Middle frontal gyrus (tissue), 1 donor: ENCODE measurements around the gene SYNPR.

Experiments used
- DNase-seq: peaks from one replicate; pipeline ENCODE4 v3.0.0-alpha.2; 2015; ENCODE audit warnings: low spot score; ENCODE audit errors: extremely low spot score

SYNPR gene

DNA sequence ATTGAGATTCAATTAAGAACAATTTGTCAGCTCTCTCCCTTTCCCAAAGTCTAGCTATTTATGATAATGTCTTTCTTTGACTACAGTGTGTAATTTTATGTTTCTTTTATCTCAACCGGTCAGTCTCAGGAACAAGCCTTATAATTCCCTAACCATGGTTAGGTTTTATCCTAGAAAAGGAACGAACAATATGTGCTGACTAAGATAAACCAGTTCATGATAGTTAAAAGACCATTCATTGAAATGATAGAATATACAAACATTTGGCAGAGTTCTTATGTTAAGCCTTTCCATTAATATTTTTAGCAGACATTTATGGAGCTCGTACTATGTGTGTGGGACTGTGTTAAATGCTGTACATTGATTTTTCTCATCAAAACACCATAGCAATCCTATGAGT is 106.3 kb downstream of the SYNPR start:
- DNase-seq: no peak

- DNase-seq: no peak
Measured at GRCh38 chr3:63385629-63386028, 107.5 kb downstream of the SYNPR start.

- no peak for DNase-seq
Measured at GRCh38 chr3:63386568-63386967, 108.5 kb downstream of the SYNPR start.

DNA sequence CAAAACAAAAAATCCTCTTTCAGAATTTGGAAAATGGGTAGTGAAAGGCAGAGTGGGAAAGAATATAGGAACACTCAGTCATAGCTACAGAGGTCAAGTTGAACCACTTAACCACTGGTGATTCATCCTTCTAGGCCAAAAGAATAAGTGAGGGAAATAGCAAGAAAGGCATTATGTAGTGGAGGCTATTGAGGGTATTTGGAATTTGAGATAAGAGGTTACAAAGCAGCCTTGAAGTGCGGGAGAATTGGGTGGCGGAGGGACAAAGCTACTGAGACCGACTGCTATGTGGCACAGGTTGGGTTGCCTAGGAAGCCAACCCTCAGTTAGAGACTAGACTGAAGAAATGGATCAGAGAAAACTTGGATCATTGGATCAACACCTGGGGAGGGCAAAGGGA is 109.5 kb downstream of the SYNPR start:
- DNase-seq: no peak

GRCh38 chr3:63390710-63391230 is 112.7 kb downstream of the SYNPR start:
- no peak for DNase-seq

- no peak for DNase-seq
Measured at GRCh38 chr3:63395960-63396359, 117.9 kb downstream of the SYNPR start.

- no peak for DNase-seq
Measured at GRCh38 chr3:63400246-63400860, 122.2 kb downstream of the SYNPR start.

GRCh38 chr3:63405882-63406281 is 127.8 kb downstream of the SYNPR start:
- no peak for DNase-seq

- no peak for DNase-seq
Measured at GRCh38 chr3:63413523-63413922, 135.4 kb downstream of the SYNPR start.

DNA sequence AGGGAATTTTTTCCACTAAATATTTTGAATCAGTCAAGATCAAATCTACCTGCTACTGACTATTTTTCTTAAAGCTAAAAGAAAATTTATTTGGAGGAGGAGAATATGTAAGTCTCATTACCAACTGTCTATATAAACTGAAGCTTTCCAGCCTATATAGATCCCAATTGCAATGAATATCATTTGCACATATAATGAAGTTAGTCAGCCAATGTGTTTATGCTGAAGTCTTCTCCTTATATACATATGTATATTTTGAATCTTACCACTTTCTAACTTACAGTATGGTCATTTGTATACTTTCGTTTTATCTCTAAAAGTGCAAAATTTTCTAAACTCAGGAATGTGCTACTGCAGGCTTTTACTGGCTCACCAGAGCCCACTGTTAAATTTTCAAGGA is 136.5 kb downstream of the SYNPR start:
- no peak for DNase-seq

DNA sequence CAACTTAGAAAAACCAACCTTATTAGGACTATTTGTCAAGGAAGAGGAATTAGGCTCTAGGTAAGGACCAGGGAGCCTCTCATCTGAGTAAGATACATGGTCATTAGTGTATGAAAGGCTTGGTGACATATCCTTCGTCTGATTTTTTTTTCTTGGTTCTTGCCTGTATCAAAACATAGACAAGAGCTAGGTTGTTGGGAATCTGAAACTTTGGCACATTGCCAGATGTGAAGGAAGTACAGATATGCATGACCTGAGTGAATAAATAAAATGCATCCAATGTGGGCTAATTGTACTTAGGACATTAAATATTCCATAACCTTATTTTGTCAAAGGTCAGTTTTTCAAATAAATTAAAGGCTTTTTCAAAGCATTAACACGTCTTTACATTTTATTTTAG is 151.8 kb downstream of the SYNPR start:
- DNase-seq: no peak

- no peak for DNase-seq
Measured at GRCh38 chr3:63430875-63431274, 152.8 kb downstream of the SYNPR start.

DNA sequence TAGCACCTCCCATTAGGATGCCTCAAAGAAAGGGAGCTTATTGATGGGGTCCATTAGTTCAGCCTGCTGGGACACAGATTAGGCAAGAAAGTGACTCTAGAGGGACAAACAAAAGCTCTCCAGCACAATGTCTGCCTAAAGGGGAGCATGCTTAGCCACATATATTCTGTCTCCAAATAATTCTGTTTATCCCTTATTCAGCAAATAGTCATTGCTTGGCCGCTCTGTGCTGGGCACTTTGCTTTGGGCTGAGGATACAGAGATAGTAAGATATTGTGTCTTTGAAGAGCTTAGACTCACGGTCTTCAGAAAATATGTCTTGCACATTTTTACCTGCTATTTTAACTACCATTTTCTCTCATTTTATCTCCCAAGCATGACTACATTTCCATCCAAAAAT is 159.8 kb downstream of the SYNPR start:
- DNase-seq: no peak

DNA sequence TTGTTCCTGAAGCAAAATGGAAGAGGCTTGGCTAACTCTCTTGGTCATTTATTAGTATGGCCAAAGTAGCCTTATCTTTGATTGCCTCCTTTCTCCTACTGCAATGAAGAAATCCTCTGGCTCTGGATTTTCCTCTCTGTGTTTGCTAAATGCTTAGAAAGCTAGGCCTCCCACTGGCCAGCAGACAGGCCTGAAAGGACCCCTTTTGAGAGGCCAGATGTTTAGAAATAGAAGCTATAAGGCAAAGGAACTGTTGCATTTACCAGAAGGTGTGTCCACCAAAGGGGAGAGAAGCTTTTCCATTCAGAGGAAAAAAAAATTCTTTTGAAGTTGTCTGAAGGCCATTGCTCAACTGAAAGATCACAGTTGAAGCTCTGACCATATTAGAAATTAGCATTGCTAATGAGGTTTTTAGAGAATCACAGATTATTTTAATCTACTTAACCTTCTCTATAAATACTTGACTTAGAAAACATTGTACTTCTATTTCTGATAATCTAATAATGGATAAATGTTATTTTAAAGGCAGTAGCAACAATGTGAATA is 160.8 kb downstream of the SYNPR start:
- DNase-seq: no peak

DNA sequence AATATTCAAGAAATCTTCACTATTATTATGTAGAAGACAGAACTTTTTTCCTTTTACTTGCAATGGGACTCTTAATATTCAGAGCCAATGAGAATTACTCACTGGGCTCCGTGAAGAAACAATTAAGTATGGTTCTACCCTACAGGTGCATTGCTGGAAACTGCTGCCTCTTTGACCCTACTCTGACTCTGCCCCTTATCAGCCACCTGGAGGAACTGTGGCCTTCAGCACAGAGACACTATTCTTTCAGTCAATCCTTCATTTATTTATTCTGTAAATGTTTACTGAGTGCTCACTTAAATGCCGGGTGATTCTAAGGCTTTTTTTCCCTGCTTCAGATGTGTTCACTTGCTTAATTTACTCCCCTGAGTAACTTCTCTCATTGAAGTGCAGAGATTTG is 163.2 kb downstream of the SYNPR start:
- DNase-seq: no peak

DNA sequence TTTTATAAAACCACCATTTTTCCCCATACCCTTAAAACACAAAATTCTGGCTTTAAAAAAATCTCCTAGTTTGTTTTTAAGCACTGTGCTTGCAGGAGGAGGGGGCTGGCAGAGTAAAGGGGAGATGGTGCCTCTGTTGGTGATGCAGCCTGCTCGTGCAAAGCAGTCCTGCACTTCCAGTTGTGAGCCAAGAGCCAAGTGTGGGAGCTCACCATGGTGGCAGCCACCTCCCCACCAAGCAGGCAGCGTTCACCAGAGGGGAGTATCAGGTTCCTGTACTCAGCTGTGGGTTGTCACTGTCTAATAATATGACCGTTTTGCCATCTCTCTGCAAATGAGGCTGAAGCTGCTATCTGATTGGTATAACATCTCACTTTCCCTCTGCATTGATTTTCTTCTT is 164.8 kb downstream of the SYNPR start:
- DNase-seq: no peak

- no peak for DNase-seq
Measured at GRCh38 chr3:63450023-63450422, 171.9 kb downstream of the SYNPR start.

GRCh38 chr3:63450634-63451363 is 172.7 kb downstream of the SYNPR start:
- no peak for DNase-seq

- DNase-seq: no peak
Measured at GRCh38 chr3:63456901-63457300, 178.8 kb downstream of the SYNPR start.

DNA sequence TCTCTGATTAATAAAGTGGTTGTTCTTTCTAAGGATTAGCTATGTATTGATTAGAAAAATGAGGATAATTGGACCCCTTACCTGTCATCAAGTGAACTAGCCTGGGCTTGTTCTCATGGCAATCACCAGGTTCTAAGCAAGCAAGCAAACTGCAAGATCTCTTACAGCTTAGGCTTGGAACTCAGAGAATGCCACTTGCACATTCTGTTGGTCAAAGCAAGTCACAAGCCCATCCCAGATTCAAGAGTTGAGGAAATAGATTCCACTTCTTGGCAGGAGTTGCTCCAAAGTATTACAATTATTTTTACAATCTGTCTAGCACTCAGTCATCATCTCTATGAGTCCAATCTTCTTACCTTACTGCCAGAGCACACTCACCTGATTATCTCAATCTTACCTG is 180.3 kb downstream of the SYNPR start:
- no peak for DNase-seq

DNA sequence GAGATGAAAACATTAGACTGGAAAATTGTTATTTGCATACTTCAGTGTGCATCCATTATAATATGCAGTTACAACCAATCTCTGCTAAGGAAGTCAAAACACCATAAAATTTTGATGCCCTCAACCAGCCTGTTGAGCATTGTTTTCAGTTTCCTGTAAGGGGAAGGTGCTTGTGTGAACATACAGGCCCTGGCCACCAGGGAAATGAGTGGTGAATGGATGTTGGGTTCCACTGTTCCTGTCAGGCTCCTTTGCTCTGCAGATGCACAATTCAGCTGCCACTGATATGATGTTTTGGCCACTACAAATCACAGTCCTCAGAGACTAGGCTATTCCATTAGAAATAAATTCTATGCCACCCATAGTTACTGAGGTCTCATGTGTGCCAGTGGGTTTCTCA is 184.6 kb downstream of the SYNPR start:
- DNase-seq: no peak

DNA sequence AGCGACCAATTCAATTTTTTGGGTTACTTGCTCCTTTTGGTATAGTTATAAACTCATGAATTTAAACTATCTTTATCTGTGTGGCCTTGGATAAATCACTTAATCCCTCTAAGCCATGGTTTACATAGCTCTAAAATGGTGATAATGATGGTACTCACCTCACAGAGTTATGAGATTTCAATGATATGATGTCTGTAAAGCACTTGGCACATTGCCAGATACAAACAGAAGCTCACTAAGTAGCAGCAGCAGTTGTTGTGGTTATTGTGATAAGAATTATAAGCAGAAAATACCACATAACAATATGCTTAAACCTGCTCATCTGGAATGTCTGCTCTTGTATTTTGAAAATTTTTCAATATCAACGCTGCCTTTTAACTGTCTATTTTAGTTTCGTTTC is 189.3 kb downstream of the SYNPR start:
- DNase-seq: no peak

DNA sequence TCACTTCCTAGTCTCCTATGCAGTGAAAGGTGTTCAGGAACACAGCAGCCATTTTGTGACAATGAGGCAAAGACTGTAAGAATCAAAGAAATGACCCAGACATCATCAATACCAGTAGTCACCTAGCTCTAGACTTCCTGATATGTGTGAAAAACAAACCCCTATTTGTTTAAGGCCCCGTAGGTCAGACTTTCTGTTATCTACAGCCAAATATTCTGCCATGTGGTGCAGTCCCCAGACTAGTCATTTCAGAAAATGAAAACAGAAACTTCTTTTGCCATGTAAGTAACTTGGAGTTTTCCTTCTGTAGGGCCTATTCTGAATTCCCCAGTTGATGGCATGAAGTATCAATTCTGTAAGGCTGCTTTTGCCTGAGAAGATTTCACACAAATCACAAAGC is 192.6 kb downstream of the SYNPR start:
- no peak for DNase-seq
